GM21360 (cell line): Measurements from ENCODE around the gene ST14.
A peak's percentile ranks its signal among the peaks of the same experiment; 100 is the strongest.

Experiments
- ATAC-seq: cut with Tn5 transposase; IDR thresholded peaks from one replicate; pipeline ENCODE4 v1.9.1; 2021; ENCODE audit warnings: mild to moderate bottlenecking, moderate library complexity; ENCODE audit not compliant: unreplicated experiment

The ST14 gene

DNA sequence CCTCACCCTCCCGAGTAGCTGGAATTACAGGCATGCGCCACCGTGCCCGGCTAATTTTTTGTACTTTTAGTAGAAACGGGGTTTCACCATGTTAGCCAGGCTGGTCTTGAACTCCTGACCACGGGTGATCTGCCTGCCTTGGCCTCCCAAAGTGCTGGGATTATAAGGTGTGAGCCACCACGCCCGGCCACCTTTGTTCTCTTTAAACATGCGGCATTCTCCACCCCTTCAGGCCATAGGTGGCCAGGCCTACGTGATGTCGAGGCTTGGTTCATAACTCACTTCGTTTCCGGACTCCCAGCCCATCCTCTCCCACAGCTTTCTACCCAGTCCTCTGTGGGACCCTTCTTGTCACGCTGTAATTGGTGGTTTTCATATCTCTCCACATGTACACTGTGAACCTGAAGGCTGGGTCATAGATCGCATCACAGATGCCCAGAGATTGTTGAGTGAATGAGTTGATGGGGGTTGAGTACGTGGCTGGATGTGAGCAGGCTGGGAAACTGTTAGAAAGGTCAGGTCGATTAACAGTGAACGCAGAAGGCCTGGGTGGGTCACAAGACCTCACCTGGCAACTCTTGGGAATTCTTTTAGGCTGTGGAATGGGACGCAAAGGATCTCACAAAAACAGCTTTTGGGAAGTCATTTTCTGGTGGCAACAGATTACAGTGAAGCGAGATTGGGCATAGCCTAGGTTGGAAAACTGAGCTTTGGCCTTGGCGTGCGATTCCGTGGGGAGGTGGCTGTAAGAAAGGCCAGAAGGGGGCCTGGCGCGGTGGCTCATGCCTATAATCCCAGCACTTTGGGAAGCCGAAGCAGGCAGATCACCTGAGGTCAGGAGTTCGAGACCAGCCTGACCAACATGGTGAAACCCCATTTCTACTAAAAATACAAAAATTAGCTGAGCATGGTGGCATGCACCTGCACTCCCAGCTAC lies 44.5 kb downstream of the ST14 start:
- ATAC-seq = no peak

- no peak for ATAC-seq
These were observed 45.1 kb downstream of the ST14 start for GRCh38 chr11:130204703-130205095.

DNA sequence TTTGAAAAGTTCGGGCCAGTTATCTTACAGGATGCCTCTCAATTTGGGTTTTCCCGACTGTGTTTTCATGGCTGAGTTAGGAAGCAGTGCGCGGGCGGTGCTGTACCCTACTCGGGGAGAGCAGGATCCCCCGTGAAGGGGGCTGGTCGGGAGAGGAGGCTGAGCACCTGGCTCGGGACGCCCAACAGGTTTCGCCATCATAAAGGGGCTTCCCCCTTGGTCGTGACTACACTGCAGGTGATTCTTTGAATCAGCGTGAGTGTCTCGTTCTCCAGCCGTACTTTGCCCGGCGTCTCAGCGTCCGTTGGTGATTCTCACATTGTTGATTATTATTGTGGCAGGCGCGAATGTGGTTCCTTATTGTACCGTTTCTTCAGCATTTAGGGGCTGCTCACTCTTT lies 46.6 kb downstream of the ST14 start:
- no peak for ATAC-seq

DNA sequence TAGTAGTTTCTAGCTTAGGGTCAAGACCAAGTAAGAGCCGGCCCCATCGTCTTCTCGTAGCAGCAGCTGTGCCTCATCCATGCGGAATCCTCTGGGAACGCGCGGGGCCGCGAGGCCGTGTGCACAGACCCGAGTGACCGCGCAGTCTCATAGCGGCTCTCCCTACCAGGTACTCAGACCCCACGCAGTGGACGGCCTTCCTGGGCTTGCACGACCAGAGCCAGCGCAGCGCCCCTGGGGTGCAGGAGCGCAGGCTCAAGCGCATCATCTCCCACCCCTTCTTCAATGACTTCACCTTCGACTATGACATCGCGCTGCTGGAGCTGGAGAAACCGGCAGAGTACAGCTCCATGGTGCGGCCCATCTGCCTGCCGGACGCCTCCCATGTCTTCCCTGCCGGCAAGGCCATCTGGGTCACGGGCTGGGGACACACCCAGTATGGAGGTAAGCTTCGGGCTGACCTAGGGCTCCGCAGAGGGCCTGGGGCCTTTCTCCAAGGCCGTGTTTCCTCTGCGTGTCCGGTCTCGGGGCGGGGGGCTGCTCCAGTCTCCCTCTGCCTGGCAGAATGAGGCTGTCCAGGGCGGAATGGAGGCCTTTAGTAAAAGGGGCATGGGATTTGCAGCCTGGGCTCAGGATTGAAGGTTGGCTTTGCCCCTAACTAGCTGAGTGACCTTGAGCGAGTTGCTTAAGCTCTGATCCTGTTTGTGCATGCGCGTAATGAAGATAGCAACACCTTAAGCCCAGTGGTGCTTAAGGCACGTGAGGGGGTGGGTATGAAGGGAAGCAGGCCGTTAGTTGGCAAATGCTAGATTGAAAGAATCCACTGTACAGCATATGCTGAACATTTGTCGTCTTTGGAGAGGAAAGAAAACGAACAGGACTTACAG lies 48.9 kb downstream of the ST14 start:
- no peak for ATAC-seq

- no peak for ATAC-seq
These were observed 49.7 kb downstream of the ST14 start for GRCh38 chr11:130209128-130209932.

DNA sequence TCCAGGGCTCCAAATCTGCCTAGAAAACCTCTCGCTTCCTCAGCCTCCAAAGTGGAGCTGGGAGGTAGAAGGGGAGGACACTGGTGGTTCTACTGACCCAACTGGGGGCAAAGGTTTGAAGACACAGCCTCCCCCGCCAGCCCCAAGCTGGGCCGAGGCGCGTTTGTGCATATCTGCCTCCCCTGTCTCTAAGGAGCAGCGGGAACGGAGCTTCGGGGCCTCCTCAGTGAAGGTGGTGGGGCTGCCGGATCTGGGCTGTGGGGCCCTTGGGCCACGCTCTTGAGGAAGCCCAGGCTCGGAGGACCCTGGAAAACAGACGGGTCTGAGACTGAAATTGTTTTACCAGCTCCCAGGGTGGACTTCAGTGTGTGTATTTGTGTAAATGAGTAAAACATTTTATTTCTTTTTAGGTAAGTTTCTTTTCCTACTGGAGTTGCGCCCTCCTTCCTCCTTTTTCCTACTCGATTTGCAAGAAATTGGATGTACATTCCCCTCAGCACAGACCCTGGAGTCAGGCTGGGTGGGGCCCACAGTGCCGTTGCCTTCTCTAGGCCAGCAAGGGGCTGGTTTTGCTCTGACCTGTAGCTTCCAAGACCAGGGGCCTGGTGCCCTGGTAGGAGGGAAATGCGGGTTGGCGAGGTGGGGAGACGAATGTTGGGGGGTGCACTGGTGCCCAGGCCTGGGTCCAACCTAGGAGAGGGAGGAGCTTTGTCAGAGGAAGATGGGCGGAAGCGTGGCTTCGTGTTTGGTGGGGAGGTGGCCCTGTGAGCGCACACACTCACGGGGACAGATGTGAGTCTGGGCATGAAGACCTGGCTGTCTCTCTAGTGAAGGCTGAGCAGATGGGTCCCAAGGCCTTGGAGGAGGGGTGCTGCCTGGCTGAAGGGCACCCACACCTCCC lies 50.6 kb downstream of the ST14 start:
- no peak for ATAC-seq

GRCh38 chr11:130211144-130211543 lies 51.6 kb downstream of the ST14 start:
- no peak for ATAC-seq

- ATAC-seq = no peak
These were observed 52.3 kb downstream of the ST14 start for GRCh38 chr11:130211781-130212401.

- peak; percentile 21 for ATAC-seq
These were observed 52.9 kb downstream of the ST14 start for GRCh38 chr11:130212431-130212961.

DNA sequence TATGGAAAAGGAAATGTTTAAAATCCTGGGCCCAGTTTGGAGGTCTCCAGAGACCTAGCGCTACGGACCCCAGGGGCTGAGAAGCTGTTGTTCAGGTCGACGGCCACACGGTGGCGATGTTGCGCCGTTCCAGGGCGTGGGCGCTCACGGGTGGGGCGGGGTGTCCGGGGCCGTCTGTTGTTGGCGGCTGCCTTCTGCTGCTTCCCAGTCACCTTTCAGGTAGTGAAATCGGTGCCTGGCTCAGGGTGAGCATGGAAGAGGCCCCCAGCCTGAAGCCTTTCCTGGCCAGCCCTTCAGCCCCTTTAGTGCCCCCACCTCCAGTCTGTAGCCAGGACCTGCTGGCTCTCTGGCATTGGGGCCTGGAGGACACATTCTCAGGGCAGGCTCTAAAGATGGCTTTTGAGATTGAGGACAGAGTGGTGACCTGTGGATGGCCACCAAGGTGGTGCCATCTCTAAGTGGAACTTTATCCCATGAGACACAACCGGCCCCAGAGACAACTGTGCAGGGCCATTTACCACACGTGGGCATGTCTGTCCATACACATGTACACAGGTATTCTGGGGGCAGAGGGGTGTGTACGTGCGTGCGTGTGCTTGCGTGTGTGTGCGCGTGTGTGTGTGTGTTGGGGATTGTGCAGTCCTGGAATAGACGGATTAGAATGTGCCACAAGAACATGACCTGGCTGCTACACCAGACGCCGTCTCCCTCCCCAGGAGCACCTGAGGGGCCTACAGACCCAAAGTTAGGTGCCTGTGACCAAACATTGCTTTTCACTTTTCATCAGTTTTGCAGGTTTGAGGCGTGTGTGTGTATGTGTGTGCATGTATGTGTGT lies 53.8 kb downstream of the ST14 start:
- peak; percentile 89 for ATAC-seq

DNA sequence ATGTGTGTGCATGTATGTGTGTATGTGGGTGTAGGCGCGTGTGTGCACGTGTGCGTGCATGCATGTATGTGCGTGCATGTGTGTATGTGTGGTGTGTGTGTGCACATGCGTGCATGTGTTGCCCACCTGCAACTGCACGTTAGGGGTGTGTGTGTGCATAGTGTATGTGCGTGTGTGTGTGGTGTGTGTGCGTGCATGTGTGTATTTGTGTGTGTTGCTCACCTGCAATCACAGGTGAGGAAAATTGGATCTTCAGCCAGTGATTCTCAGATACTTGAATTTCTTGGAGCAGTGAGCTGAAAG lies 54.3 kb downstream of the ST14 start:
- ATAC-seq = no peak

- no peak for ATAC-seq
These were observed 55.4 kb downstream of the ST14 start for GRCh38 chr11:130214861-130215530.

DNA sequence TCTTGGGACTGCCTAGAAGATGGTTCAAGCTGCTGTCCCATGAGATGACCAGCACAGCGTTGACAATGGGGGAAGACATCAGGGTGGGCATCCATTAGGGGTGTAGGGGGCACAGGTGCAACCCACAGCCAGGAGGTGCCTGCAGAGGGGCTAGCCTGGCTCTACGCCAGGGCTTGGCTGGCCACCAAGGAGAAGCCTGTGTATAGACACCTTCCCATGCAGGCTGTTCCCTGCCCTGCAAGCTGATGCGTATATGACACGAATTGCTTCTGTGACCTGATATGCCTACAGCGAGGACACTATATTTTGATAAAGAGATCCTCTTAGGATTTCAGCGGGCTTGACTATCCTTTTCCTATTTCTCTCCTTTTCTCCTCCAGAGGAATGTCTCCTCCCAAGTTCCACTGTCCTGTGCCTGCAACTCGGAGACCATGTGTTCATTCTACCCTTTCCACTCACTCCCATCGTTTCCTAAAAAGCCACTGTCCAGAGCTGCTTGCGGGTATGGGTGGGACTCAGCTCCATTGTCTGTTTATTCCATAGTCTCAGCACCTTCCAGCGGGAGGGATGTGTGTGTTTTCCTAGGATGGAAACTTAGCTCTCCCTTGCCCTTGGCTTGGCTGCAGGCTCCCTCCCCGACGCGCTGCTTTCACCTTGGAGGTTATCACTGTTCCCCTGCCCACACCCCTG lies 56.1 kb downstream of the ST14 start:
- no peak for ATAC-seq

DNA sequence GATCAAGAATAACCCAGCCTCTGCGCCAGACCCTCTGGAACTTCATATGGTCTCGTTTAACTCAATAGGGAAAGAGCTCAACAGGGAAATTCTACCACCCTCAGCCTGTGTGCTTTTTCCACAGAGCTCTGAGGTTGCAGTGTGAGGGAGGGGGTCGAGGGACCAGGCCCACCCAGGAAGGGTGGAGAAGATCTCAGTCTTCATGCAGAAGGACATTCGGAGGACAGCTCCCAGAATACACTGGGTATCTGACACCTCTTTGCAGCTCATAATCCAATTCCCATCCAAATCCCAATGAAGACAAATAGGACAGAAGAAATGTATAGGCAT lies 56.6 kb downstream of the ST14 start:
- no peak for ATAC-seq

GRCh38 chr11:130216591-130217132 lies 57.1 kb downstream of the ST14 start:
- no peak for ATAC-seq

DNA sequence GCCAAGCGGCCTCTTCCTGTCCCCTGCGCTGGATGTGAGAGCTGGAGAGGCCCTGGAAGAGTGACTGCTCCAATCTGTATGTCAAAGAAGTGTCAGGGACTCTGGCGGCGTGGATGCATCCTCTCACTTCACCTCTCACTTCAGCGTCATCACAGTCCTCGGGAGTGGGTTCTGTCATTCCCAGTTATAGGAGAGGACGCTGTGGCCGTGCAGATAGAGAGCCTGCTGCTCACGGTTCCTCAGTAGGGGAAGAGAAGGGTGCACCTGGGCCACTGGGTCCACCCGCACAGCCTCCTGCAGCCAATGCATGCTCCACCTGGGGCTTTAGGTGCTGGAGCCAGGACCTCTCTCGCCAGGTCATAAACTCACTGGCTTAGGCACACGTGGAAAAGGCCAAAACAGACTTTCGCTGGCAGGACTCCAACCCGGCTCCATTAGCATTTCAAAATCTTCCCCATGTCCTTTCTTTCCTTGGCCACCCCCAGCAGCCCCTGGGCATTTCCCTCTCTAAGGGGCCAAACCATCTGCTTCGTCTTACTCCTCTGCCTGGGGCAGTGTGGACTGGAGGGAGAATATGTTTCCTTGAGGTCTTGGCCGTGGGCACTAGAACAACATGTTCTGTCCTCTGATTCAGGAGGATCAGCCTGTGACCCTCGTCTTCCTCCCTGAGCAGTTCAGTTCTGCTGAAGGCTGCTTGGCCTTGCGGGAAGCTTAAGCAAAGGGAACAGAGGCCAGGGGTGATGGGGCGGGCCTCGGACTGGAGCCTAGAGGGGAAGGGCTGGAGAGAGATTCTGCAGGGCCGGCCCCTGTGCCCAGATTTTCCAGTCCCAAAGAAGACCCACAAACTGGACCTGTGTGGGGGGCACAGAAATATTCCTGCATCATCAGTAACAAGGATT lies 57.8 kb downstream of the ST14 start:
- no peak for ATAC-seq
